ENCODE measurements around the gene CHRNA1.

The CHRNA1 gene

GRCh38 chr2:174764280-174765255 is at the start of gene CHRNA1:
Gene CHRNA1, minus strand, starts transcription at chr2:174764472. Its CDS starts 78 bp downstream, at chr2:174764394.
- DNase-seq (ENCODE audit: low read depth): no peak

GRCh38 chr2:174812037-174812436 is 47.8 kb upstream of the CHRNA1 start:
- no peak for DNase-seq (ENCODE audit: low read depth)

- DNase-seq (ENCODE audit: low read depth): no peak
These were observed 43.7 kb upstream of the CHRNA1 start for GRCh38 chr2:174807931-174808330.

GRCh38 chr2:174805803-174806202 is 41.5 kb upstream of the CHRNA1 start:
- no peak for DNase-seq (ENCODE audit: low read depth)

GRCh38 chr2:174802459-174802858 is 38.2 kb upstream of the CHRNA1 start:
- no peak for DNase-seq (ENCODE audit: low read depth)

GRCh38 chr2:174800436-174801205 is 36.3 kb upstream of the CHRNA1 start:
- no peak for DNase-seq (ENCODE audit: low read depth)

- no peak for DNase-seq (ENCODE audit: low read depth)
These were observed 34.5 kb upstream of the CHRNA1 start for GRCh38 chr2:174798801-174799200.

- DNase-seq (ENCODE audit: low read depth): no peak
These were observed 33.6 kb upstream of the CHRNA1 start for GRCh38 chr2:174797781-174798276.

- DNase-seq (ENCODE audit: low read depth): no peak
These were observed 32.1 kb upstream of the CHRNA1 start for GRCh38 chr2:174796319-174796771.

GRCh38 chr2:174794851-174795374 is 30.6 kb upstream of the CHRNA1 start:
- no peak for DNase-seq (ENCODE audit: low read depth)

- DNase-seq (ENCODE audit: low read depth): no peak
These were observed 28.2 kb upstream of the CHRNA1 start for GRCh38 chr2:174792309-174793025.

- no peak for DNase-seq (ENCODE audit: low read depth)
These were observed 27.5 kb upstream of the CHRNA1 start for GRCh38 chr2:174791746-174792280.

GRCh38 chr2:174791020-174791419 is 26.7 kb upstream of the CHRNA1 start:
- no peak for DNase-seq (ENCODE audit: low read depth)

GRCh38 chr2:174789001-174789400 is 24.7 kb upstream of the CHRNA1 start:
- DNase-seq (ENCODE audit: low read depth): no peak

GRCh38 chr2:174788291-174788929 is 24.1 kb upstream of the CHRNA1 start:
- DNase-seq (ENCODE audit: low read depth): no peak

GRCh38 chr2:174787487-174788205 is 23.4 kb upstream of the CHRNA1 start:
- peak; percentile 99 for DNase-seq (ENCODE audit: low read depth)

GRCh38 chr2:174786066-174786725 is 21.9 kb upstream of the CHRNA1 start:
- DNase-seq (ENCODE audit: low read depth): no peak

GRCh38 chr2:174785481-174785880 is 21.2 kb upstream of the CHRNA1 start:
- DNase-seq (ENCODE audit: low read depth): no peak

- no peak for DNase-seq (ENCODE audit: low read depth)
These were observed 20.6 kb upstream of the CHRNA1 start for GRCh38 chr2:174784909-174785308.

- no peak for DNase-seq (ENCODE audit: low read depth)
These were observed 20.0 kb upstream of the CHRNA1 start for GRCh38 chr2:174784316-174784715.
